GM06990 (cell line): ENCODE data around the gene MYOC.
"Not testable (repeated sequence)": the region's sequence is repeated elsewhere in the genome, so short reads cannot be mapped to it uniquely, and the experiment has no call there.

ENCODE experiments used
- DNase-seq: peaks from one replicate; pipeline ENCODE4 v3.0.0-alpha.2; 2011; ENCODE audit not compliant: insufficient read length; ENCODE audit errors: extremely low read depth
- H3K27me3 ChIP-seq: replicated peaks from 2 replicates; pipeline ENCODE4 v1.6.0; 2011; ENCODE audit warnings: low read length; ENCODE audit not compliant: control insufficient read depth, insufficient read depth
- H3K36me3 ChIP-seq: 2 replicates; pipeline ENCODE4 v1.5.1; 2011; ENCODE audit warnings: low read length; ENCODE audit not compliant: control insufficient read depth, insufficient read depth
- H3K4me3 ChIP-seq: replicated peaks from 2 replicates; pipeline ENCODE4 v1.5.1; 2011; ENCODE audit warnings: low read depth, mild to moderate bottlenecking, control low read depth, low read length
- TF ChIP-seq, protein P1 (sequence below): IDR thresholded peaks from 2 replicates; pipeline ENCODE4 v1.5.1; 2011; ENCODE audit warnings: low read length, control low read depth, mild to moderate bottlenecking, inconsistent platforms; ENCODE audit not compliant: insufficient read depth, poor library complexity, severe bottlenecking

The MYOC gene

DNA sequence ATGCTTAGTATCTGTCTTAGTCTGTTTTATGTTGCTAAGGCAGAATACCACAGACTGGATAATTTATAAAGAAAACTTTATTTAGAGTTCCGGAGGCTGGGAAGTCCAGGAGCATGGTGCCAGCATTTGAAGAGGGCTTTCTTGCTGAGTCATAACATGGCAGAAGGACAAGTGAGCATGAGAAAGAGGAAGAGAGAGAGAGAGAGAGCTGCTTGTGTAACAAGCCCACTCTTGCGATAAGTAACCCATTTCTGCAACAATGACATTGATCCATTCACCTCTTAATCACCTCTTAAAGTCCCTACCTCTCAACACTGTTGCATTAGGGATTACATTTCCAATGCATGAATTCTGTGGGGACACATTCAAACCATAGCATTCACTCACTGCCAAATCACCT lies 42.1 kb downstream of the MYOC start:
- no peaks in the 10 kb centered on the region for H3K27me3 ChIP-seq
- no peak overlapping the region for H3K4me3 ChIP-seq
- TF ChIP-seq, protein P1, sequence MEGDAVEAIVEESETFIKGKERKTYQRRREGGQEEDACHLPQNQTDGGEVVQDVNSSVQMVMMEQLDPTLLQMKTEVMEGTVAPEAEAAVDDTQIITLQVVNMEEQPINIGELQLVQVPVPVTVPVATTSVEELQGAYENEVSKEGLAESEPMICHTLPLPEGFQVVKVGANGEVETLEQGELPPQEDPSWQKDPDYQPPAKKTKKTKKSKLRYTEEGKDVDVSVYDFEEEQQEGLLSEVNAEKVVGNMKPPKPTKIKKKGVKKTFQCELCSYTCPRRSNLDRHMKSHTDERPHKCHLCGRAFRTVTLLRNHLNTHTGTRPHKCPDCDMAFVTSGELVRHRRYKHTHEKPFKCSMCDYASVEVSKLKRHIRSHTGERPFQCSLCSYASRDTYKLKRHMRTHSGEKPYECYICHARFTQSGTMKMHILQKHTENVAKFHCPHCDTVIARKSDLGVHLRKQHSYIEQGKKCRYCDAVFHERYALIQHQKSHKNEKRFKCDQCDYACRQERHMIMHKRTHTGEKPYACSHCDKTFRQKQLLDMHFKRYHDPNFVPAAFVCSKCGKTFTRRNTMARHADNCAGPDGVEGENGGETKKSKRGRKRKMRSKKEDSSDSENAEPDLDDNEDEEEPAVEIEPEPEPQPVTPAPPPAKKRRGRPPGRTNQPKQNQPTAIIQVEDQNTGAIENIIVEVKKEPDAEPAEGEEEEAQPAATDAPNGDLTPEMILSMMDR, result no peak
- no peak for DNase-seq
- no peaks in the 10 kb centered on the region for H3K36me3 ChIP-seq

DNA sequence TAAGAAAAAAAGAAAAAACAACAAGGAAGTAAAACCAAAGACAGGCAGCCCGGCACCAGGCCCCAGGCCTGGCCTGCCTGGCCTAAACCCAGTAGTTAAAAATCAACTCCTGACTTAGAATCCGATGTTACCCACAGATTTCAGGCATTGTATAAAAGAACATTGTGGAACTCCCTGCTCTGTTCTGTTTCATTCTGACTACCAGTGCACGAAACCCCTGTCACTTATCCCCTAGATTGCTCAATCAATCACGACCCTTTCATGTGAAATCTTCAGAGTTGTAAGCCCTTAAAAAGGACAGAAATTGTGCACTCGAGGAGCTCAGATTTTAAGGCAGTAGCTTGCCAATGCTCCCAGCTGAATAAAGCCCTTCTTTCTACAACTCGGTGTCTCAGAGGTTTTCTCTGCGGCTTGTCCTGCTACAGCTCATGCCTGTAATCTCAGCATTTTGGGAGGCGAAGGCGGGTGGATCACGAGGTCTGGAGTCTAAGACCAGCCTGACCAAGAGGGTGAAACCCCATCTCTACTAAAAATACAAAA lies 46.0 kb downstream of the MYOC start:
- TF ChIP-seq, protein P1, result no peak
- Histone ChIP-seq H3K27me3 (no peaks in the 10 kb centered on the region), H3K36me3 (no peaks in the 10 kb centered on the region), H3K4me3 (no peak overlapping the region)
- no peak for DNase-seq

DNA sequence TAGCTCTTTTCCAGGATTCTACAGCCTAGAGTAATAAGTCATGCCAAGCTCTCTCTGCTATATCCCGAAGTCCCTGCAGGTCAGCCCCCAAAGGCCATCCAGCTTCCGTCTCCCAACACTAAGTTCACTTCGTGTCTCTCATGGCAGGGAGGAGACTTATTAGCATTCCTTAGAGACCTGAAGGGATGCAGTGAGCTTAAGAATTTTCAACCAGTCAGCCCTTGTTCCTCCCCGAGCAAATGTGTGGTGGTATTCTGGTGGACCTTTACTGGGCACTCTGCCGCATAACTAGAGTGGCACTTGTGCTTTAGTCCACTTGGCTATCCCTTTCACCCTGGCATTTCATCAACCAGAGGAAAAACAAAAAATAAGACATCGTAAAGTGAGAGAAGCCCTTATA lies 49.4 kb downstream of the MYOC start:
- DNase-seq, H3K4me3 ChIP-seq, H3K27me3 ChIP-seq, H3K36me3 ChIP-seq: not testable (repeated sequence)

DNA sequence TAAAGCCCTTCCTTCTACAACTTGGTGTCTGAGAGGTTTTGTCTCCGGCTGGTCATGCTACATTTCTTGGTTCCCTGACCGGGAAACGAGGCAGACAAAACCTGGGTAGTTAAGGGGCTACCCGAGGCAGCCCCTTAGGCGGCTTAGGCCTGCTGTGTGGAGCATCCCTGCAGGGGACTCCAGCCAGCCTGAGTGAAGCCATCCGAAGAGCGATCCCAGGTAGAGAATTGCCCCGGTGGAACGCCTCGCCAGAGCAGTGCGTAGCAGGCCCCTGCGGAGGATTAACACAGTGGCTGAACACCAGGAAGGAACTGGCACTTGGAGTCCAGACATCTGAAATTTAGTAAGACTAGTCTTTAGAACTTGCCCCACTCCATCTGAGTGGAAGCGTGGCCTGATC lies 51.6 kb downstream of the MYOC start:
- TF ChIP-seq, protein P1, result no peak
- DNase-seq, result no peak
- no peaks in the 10 kb centered on the region for H3K27me3 ChIP-seq
- no peaks in the 10 kb centered on the region for H3K36me3 ChIP-seq
- no peak overlapping the region for H3K4me3 ChIP-seq

DNA sequence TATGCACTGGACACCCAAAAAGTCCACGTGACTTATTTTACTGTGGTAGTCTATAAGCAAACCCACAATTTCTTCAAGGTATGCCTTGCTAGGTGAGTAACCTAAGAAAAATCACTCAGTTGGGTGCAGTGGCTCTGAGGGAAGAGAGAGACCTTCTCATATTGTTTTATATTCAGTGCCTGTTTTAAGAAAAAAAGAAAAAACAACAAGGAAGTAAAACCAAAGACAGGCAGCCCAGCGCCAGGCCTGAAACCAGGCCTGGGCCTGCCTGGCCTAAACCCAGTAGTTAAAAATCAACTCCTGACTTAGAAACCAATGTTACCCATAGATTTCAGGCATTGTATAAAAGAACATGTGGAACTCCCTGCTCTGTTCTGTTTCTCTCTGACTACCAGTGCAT lies 52.2 kb downstream of the MYOC start:
- H3K36me3 ChIP-seq, DNase-seq, H3K4me3 ChIP-seq, H3K27me3 ChIP-seq: not testable (repeated sequence)

DNA sequence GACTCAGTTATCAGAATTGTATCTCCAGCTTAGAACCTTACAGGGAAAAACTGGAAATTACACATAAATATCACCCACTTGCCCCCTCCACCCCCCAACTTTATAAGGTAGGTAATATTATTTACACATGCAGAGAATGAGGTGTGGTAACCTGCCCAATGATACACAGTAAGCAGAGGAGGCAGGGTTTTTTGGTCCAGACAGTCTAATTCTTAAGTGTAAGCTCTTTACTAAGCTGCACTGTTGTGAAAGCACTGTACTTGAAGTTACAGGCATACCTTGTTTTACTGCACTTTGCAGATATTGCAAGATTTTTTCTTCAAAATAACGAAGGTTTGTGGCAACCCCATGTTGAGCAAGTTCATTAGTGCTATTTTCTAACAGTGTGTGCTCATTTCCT lies 55.3 kb downstream of the MYOC start:
- DNase-seq, result no peak
- TF ChIP-seq, protein P1, result no peak

DNA sequence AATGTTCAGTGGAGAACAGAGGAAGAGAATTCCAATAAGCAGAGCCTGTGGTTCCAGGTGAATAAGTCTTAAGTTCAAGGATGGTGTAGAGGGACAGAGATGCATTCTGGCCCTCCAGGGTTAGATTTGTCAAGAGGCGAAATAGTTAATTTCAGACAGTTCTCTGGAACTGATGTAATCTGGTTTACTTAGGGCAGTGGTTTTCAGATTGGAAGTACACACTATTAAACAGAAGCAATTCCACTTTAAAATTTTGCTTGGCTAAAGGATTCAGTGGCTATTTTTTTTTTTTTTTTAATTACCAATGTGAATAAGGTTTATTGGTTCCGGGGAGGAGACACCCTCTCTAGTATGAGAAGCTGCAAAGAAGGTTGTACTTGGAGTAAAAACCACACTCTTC lies 55.8 kb downstream of the MYOC start:
- TF ChIP-seq, protein P1, result no peak
- Histone ChIP-seq H3K36me3 (peaks cover 3% of the 10 kb centered on the region), H3K27me3 (no peaks in the 10 kb centered on the region), H3K4me3 (no peak overlapping the region)
- no peak for DNase-seq

More for the DNA sequence above, 55.3 kb downstream of the MYOC start:
- H3K4me3 ChIP-seq, result no peak overlapping the region
- H3K27me3 ChIP-seq, result no peaks in the 10 kb centered on the region
- peaks cover 2% of the 10 kb centered on the region; the same call in 1 of the 2 replicates for H3K36me3 ChIP-seq
